ENCODE results near the gene CEACAM7. TPM values are rescaled to one million over a fixed set of nuclear protein-coding genes. Genes with fewer than 3 reads are reported as not detected.
"Not testable (repeated sequence)": the region's sequence is repeated elsewhere in the genome, so short reads cannot be mapped to it uniquely, and the experiment has no call there.

Gene CEACAM7
- total and polyA plus RNA-seq, 3 experiments from 2014 or later: not detected

DNA sequence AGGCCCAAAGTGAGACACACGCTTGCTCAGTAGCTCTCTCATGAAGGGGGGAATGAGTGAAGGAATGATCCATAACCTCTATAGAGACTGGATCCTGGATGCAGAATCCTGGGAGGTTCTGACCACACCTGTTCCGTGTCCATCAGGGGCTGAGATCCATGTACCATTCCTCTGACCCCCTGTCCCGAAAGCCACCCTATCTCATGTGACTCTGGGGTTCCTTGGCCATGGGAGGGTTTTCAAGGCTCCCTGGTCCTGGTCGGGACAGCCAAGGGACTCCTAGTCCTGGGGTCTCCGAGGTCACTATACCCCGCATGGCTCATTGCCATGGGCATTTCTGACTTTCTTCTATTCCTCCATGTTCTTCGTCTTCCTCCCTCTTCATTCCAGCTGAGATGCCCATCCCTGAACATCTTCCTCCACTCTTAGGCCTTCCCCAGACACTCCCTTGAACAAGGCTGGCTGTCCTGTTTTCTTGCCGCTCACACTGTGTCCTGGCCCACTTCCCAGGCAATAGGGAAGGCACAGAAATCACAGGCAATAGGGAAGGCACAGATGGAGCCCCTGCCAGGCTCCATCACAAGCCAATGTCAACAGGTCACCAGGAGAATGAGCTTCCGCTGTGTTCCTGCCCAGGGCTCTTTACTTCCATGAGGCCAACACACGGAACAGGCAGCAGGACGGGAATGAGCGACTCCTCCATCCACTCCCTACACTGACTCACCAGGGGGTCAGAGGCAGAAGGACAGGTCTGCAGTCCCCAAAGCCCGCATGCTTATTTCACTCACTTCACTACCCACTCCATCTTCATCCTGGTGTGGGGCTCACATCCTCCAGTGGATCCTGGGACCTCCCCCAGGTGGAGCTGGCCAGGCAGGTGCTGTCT is 23.5 kb upstream of the CEACAM7 start:
- CTCF ChIA-PET: no interaction called here
- no peak for DNase-seq

DNA sequence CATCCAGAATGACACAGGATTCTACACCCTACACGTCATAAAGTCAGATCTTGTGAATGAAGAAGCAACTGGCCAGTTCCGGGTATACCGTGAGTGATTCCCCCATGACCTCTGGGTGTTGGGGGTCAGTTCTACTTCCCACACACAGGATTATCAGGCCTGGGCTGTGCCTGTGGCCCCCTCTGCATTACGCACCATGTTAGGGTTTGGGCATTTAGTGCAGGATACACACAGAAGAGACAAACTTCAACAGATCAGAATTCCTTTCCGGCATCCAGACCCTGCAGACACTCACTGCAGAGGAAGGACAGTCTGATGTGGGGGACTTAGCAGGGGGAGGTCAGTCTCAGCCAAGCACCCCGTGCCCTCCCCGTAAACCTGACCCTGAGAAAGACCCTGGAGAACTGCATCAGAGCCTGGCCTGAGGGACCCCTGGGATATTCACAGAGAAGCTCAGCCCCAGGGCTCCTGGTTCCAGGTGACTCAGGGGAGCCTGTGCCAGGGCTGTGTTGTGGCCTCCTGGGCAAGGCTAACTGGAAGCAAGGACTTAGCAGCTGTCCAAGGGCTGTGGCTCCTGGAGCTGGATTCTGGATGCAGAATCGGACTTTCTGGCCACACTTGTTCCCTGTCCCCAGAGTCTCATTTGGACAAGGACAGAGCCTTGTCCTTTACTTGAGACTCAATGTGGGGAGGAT is 22.0 kb upstream of the CEACAM7 start:
- Mint-ChIP-seq H3K36me3 (no peaks in the 10 kb centered on the region), H3K9me3 (no peaks in the 10 kb centered on the region), H3K4me1 (peaks cover 3 to 9% (median 6%) of the 10 kb centered on the region in 3 donors), H3K27ac (no peak overlapping the region), H3K27me3 (peaks cover 38 to 64% of the 10 kb centered on the region in 2 donors), H3K4me3 (no peak overlapping the region)
- Histone ChIP-seq H3K9me3 (ENCODE audit: low read length) (no peaks in the 10 kb centered on the region), H3K27me3 (ENCODE audit: insufficient read depth, low read length, poor library complexity, severe bottlenecking) (no peaks in the 10 kb centered on the region), H3K36me3 (ENCODE audit: insufficient read depth, low read length) (no peaks in the 10 kb centered on the region), H3K4me1 (ENCODE audit: insufficient read depth, low read length) (no peaks in the 10 kb centered on the region), H3K27ac (ENCODE audit: low read depth, low read length) (no peak overlapping the region), H3K4me3 (ENCODE audit: low read length) (no peak overlapping the region)
- POLR2A ChIA-PET: no interaction called here
- CTCF ChIA-PET: interaction anchor here (0.9 kb wide), 1 partner anchor 86 kb away, joined by 3 read pairs; no protein-coding TSS in a partner anchor
- DNase-seq: no peak

More for the DNA sequence above, 23.5 kb upstream of the CEACAM7 start:
- no peaks in the 10 kb centered on the region for H3K36me3 ChIP-seq (ENCODE audit: insufficient read depth, low read length)
- POLR2A ChIA-PET: no interaction called here
- H3K4me3 ChIP-seq (ENCODE audit: low read length): no peak overlapping the region
- H3K27ac ChIP-seq (ENCODE audit: low read depth, low read length): no peak overlapping the region
- no peaks in the 10 kb centered on the region for H3K27me3 ChIP-seq (ENCODE audit: insufficient read depth, low read length, poor library complexity, severe bottlenecking)
- H3K4me3 Mint-ChIP-seq: no peak overlapping the region
- H3K4me1 Mint-ChIP-seq: peaks cover 3 to 6% (median 5%) of the 10 kb centered on the region in 3 donors
- H3K9me3 Mint-ChIP-seq: no peaks in the 10 kb centered on the region
- H3K27me3 Mint-ChIP-seq: peaks cover 40 to 61% of the 10 kb centered on the region in 2 donors
- no peak overlapping the region for H3K27ac Mint-ChIP-seq
- H3K9me3 ChIP-seq (ENCODE audit: low read length): no peaks in the 10 kb centered on the region
- no peaks in the 10 kb centered on the region for H3K4me1 ChIP-seq (ENCODE audit: insufficient read depth, low read length)
- H3K36me3 Mint-ChIP-seq: no peaks in the 10 kb centered on the region

DNA sequence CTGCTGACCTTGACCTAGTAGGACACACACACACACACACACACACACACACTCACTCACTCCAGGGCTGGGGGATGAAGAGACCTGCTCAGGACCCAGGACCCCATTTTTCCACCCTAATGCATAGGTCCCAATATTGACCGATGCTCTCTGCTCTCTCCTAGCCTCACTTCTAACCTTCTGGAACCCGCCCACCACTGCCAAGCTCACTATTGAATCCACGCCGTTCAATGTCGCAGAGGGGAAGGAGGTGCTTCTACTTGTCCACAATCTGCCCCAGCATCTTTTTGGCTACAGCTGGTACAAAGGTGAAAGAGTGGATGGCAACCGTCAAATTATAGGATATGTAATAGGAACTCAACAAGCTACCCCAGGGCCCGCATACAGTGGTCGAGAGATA is 21.4 kb upstream of the CEACAM7 start:
- H3K27ac ChIP-seq (ENCODE audit: low read depth, low read length); H3K4me3 ChIP-seq (ENCODE audit: low read length); H3K9me3 Mint-ChIP-seq; H3K27ac Mint-ChIP-seq; H3K9me3 ChIP-seq (ENCODE audit: low read length); H3K4me1 Mint-ChIP-seq; DNase-seq; H3K36me3 ChIP-seq (ENCODE audit: insufficient read depth, low read length); H3K27me3 ChIP-seq (ENCODE audit: insufficient read depth, low read length, poor library complexity, severe bottlenecking); POLR2A ChIA-PET; CTCF ChIA-PET; H3K36me3 Mint-ChIP-seq; H3K4me1 ChIP-seq (ENCODE audit: insufficient read depth, low read length): not testable (repeated sequence)
- peaks cover 37 to 69% of the 10 kb centered on the region in 2 donors for H3K27me3 Mint-ChIP-seq
- H3K4me3 Mint-ChIP-seq: peak overlapping the region in 1 of 7 donors; percentile 42

DNA sequence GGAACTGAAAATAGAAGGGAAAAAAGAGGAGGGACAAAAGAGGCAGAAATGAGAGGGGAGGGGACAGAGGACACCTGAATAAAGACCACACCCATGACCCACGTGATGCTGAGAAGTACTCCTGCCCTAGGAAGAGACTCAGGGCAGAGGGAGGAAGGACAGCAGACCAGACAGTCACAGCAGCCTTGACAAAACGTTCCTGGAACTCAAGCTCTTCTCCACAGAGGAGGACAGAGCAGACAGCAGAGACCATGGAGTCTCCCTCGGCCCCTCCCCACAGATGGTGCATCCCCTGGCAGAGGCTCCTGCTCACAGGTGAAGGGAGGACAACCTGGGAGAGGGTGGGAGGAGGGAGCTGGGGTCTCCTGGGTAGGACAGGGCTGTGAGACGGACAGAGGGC is 20.4 kb upstream of the CEACAM7 start, which contains the start of gene CEACAM5:
CEACAM5 (plus strand) TSS at position 146 of the 400 bp plus-strand sequence; CDS start at position 252, 106 bp downstream.
- Mint-ChIP-seq H3K9me3 (no peaks in the 10 kb centered on the region), H3K4me1 (peaks cover 3 to 9% (median 6%) of the 10 kb centered on the region in 3 donors), H3K4me3 (peak within 1 kb of the TSS in 1 of 7 donors; percentile 42), H3K27ac (peak within 1 kb of the TSS in 1 of 8 donors; percentile 54), H3K27me3 (peaks cover 32 to 64% of the 10 kb centered on the region in 2 donors), H3K36me3 (no peaks in the 10 kb centered on the region)
- DNase-seq: no peak
- no peaks in the 10 kb centered on the region for H3K27me3 ChIP-seq (ENCODE audit: insufficient read depth, low read length, poor library complexity, severe bottlenecking)
- no peaks in the 10 kb centered on the region for H3K4me1 ChIP-seq (ENCODE audit: insufficient read depth, low read length)
- H3K4me3 ChIP-seq (ENCODE audit: low read length): no peak within 1 kb of the TSS
- H3K36me3 ChIP-seq (ENCODE audit: insufficient read depth, low read length): no peaks in the 10 kb centered on the region
- POLR2A ChIA-PET: no interaction called here
- no peak within 1 kb of the TSS for H3K27ac ChIP-seq (ENCODE audit: low read depth, low read length)
- H3K9me3 ChIP-seq (ENCODE audit: low read length): no peaks in the 10 kb centered on the region
- CTCF ChIA-PET: no interaction called here

DNA sequence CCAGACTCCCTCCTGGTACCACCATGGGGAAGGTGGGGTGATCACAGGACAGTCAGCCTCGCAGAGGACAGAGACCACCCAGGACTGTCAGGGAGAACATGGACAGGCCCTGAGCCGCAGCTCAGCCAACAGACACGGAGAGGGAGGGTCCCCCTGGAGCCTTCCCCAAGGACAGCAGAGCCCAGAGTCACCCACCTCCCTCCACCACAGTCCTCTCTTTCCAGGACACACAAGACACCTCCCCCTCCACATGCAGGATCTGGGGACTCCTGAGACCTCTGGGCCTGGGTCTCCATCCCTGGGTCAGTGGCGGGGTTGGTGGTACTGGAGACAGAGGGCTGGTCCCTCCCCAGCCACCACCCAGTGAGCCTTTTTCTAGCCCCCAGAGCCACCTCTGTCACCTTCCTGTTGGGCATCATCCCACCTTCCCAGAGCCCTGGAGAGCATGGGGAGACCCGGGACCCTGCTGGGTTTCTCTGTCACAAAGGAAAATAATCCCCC is 19.9 kb upstream of the CEACAM7 start:
- no peak overlapping the region for H3K4me3 Mint-ChIP-seq
- H3K9me3 ChIP-seq (ENCODE audit: low read length): no peaks in the 10 kb centered on the region
- H3K9me3 Mint-ChIP-seq: no peaks in the 10 kb centered on the region
- H3K27ac Mint-ChIP-seq: no peak overlapping the region
- H3K4me1 Mint-ChIP-seq: peaks cover 3 to 9% (median 6%) of the 10 kb centered on the region in 3 donors
- no peak for DNase-seq
- H3K4me1 ChIP-seq (ENCODE audit: insufficient read depth, low read length): no peaks in the 10 kb centered on the region
- no peaks in the 10 kb centered on the region for H3K36me3 Mint-ChIP-seq
- no peak overlapping the region for H3K4me3 ChIP-seq (ENCODE audit: low read length)
- ChIA-PET POLR2A (no interaction called here), CTCF (no interaction called here)
- H3K36me3 ChIP-seq (ENCODE audit: insufficient read depth, low read length): no peaks in the 10 kb centered on the region
- H3K27ac ChIP-seq (ENCODE audit: low read depth, low read length): no peak overlapping the region
- H3K27me3 ChIP-seq (ENCODE audit: insufficient read depth, low read length, poor library complexity, severe bottlenecking): no peaks in the 10 kb centered on the region
- H3K27me3 Mint-ChIP-seq: peaks cover 32 to 65% of the 10 kb centered on the region in 2 donors

DNA sequence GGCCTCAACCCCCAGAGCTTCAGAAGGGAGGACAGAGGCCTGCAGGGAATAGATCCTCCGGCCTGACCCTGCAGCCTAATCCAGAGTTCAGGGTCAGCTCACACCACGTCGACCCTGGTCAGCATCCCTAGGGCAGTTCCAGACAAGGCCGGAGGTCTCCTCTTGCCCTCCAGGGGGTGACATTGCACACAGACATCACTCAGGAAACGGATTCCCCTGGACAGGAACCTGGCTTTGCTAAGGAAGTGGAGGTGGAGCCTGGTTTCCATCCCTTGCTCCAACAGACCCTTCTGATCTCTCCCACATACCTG is 19.4 kb upstream of the CEACAM7 start:
- no peaks in the 10 kb centered on the region for H3K27me3 ChIP-seq (ENCODE audit: insufficient read depth, low read length, poor library complexity, severe bottlenecking)
- H3K4me3 Mint-ChIP-seq: no peak overlapping the region

DNA sequence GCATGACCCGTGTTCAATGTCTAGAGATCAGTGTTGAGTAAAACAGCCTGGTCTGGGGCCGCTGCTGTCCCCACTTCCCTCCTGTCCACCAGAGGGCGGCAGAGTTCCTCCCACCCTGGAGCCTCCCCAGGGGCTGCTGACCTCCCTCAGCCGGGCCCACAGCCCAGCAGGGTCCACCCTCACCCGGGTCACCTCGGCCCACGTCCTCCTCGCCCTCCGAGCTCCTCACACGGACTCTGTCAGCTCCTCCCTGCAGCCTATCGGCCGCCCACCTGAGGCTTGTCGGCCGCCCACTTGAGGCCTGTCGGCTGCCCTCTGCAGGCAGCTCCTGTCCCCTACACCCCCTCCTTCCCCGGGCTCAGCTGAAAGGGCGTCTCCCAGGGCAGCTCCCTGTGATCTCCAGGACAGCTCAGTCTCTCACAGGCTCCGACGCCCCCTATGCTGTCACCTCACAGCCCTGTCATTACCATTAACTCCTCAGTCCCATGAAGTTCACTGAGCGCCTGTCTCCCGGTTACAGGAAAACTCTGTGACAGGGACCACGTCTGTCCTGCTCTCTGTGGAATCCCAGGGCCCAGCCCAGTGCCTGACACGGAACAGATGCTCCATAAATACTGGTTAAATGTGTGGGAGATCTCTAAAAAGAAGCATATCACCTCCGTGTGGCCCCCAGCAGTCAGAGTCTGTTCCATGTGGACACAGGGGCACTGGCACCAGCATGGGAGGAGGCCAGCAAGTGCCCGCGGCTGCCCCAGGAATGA is 18.9 kb upstream of the CEACAM7 start:
- no peaks in the 10 kb centered on the region for H3K9me3 ChIP-seq (ENCODE audit: low read length)
- H3K4me3 ChIP-seq (ENCODE audit: low read length): peak overlapping the region; percentile 50
- Mint-ChIP-seq H3K4me3 (peak overlapping the region; percentile 70 to 82 (median 75)), H3K27me3 (peaks cover 29 to 59% of the 10 kb centered on the region in 2 donors), H3K9me3 (no peaks in the 10 kb centered on the region), H3K27ac (peak overlapping the region in 2 of 8 donors; percentile 19 to 50), H3K36me3 (no peaks in the 10 kb centered on the region), H3K4me1 (peaks cover 3 to 9% (median 6%) of the 10 kb centered on the region in 3 donors)
- no peaks in the 10 kb centered on the region for H3K27me3 ChIP-seq (ENCODE audit: insufficient read depth, low read length, poor library complexity, severe bottlenecking)
- ChIA-PET POLR2A (no interaction called here), CTCF (interaction anchor here (0.7 to 1.4 kb wide), 9 partner anchors 10 to 78 kb away, joined by 3 to 6 read pairs (median 3); no protein-coding TSS in a partner anchor)
- H3K36me3 ChIP-seq (ENCODE audit: insufficient read depth, low read length): no peaks in the 10 kb centered on the region
- no peak overlapping the region for H3K27ac ChIP-seq (ENCODE audit: low read depth, low read length)
- no peaks in the 10 kb centered on the region for H3K4me1 ChIP-seq (ENCODE audit: insufficient read depth, low read length)
- DNase-seq: peak; percentile 42 to 73 (median 63)

More for the DNA sequence above, 19.4 kb upstream of the CEACAM7 start:
- Mint-ChIP-seq H3K36me3 (no peaks in the 10 kb centered on the region), H3K27me3 (peaks cover 32 to 64% of the 10 kb centered on the region in 2 donors), H3K27ac (no peak overlapping the region), H3K9me3 (no peaks in the 10 kb centered on the region), H3K4me1 (peaks cover 3 to 9% (median 6%) of the 10 kb centered on the region in 3 donors)
- no peaks in the 10 kb centered on the region for H3K9me3 ChIP-seq (ENCODE audit: low read length)
- H3K4me3 ChIP-seq (ENCODE audit: low read length): no peak overlapping the region
- H3K4me1 ChIP-seq (ENCODE audit: insufficient read depth, low read length): no peaks in the 10 kb centered on the region
- DNase-seq: no peak
- POLR2A ChIA-PET: no interaction called here
- H3K27ac ChIP-seq (ENCODE audit: low read depth, low read length): no peak overlapping the region
- no peaks in the 10 kb centered on the region for H3K36me3 ChIP-seq (ENCODE audit: insufficient read depth, low read length)
- CTCF ChIA-PET: interaction anchor here (0.7 to 1.4 kb wide), 8 partner anchors 10 to 78 kb away, joined by 3 to 6 read pairs (median 3); no protein-coding TSS in a partner anchor

Data from CD8-positive, alpha-beta memory T cell (primary cell).